Measurements from ENCODE around the gene RAI14. TPM values are rescaled to one million over a fixed set of nuclear protein-coding genes. Genes with fewer than 3 reads are reported as not detected.

RAI14 gene
- total RNA-seq, 3 donors from 2014 or later, result 12.5 to 38.7 (median 22.4) TPM

DNA sequence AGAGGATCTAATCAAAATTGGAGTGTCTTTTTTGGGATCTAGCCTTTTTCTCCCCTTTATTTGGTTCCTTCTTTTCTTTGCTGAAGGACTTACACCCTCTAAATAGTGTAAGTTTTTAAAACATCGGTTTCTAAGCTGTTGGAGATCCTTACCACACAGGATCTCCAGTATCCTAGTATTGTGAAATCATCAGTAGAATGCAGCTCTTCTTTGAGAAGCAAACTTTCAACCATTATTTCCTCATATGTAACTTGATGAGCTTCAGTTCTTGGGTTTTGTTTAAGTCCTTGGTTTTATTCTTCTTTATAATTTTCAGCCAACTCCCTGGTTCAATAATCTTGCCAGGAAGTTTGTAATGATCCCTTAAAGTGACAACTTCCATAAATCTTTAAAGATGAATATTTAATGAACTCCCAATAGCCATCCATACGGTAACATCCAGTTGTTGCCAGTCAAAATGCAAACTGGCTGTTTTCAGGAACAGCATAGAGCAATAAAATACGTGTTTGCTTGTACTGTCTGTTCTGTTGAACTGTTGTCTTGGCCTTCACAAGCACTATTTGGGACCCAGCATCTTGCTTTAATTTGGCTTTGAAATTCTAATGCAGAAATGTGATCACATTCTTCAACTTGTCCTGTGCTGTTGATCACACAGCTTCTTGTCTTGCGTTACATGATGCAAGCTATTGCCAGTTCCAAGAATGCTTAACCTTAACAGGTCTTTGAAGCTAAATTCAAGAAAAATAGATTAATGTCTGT, 148.0 kb downstream of the RAI14 start:
- Histone ChIP-seq H3K27ac (peak overlapping the region; percentile 12 to 32), H3K4me1 (no peaks in the 10 kb centered on the region), H3K4me3 (no peak overlapping the region), H3K9me3 (no peaks in the 10 kb centered on the region), H3K36me3 (no peaks in the 10 kb centered on the region), H3K27me3 (no peaks in the 10 kb centered on the region)
- peak in 2 of 3 donors; percentile 48 to 88 for TF ChIP-seq POLR2AphosphoS5 (IDR thresholded peaks at IDR 0.05)
- TF ChIP-seq POLR2A (IDR thresholded peaks at IDR 0.05), result no peak
- TF ChIP-seq, protein P1, sequence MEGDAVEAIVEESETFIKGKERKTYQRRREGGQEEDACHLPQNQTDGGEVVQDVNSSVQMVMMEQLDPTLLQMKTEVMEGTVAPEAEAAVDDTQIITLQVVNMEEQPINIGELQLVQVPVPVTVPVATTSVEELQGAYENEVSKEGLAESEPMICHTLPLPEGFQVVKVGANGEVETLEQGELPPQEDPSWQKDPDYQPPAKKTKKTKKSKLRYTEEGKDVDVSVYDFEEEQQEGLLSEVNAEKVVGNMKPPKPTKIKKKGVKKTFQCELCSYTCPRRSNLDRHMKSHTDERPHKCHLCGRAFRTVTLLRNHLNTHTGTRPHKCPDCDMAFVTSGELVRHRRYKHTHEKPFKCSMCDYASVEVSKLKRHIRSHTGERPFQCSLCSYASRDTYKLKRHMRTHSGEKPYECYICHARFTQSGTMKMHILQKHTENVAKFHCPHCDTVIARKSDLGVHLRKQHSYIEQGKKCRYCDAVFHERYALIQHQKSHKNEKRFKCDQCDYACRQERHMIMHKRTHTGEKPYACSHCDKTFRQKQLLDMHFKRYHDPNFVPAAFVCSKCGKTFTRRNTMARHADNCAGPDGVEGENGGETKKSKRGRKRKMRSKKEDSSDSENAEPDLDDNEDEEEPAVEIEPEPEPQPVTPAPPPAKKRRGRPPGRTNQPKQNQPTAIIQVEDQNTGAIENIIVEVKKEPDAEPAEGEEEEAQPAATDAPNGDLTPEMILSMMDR (IDR thresholded peaks at IDR 0.05), result no peak
- intact Hi-C loops (cut with DNase I; ENCODE audit: low total_unique reads), result no loop called here
- DNase-seq (ENCODE audit: low spot score in 2 of 2), result no peak

DNA sequence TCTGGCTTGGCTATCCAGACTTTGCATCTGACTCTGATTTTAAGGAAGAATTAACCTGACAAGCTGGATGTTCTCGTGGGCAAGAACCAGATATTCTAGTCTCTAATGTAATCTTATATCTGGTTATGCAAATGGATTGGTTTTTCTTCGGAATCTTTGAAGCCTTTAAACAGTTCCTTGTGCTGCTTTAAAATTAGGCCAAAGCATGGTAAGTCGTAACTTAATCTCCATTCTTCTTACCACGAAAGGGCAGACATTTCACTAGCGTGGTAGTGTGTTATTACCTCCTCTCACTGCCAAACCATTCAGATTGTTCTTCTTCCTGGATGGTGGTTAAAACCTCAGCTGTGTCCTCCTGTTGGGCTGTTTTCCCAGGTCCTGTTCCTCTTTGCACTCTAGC, 148.8 kb downstream of the RAI14 start:
- Histone ChIP-seq H3K36me3 (no peaks in the 10 kb centered on the region), H3K4me3 (no peak overlapping the region), H3K9me3 (no peaks in the 10 kb centered on the region), H3K27me3 (no peaks in the 10 kb centered on the region), H3K27ac (peak overlapping the region; percentile 4 to 12), H3K4me1 (no peaks in the 10 kb centered on the region)
- no peak for TF ChIP-seq POLR2A (IDR thresholded peaks at IDR 0.05)
- intact Hi-C loops (cut with DNase I; ENCODE audit: low total_unique reads), result no loop called here
- DNase-seq (ENCODE audit: low spot score in 2 of 2), result no peak

DNA sequence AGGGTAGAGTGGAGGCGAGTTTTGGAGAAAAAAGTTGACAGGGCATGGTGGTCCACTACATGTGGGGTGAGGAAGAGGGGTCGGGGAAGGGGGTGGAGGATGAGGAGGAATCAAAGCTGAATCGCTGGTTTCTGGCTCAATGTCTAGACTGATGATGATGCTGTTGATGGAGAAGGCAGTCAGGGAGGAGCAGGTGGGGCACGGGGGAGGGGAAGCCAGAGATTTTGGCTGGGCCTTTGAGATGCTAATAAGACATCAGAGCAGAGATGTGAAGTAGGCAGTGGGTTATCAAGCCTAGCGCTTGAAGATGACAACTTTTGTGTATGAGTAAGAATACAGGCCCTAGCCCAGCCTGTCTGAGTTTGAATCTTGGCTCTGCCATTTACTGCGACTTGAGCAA, 150.4 kb downstream of the RAI14 start:
- DNase-seq (ENCODE audit: low spot score in 2 of 2), result no peak
- Histone ChIP-seq H3K27ac (no peak overlapping the region), H3K27me3 (no peaks in the 10 kb centered on the region), H3K4me3 (no peak overlapping the region), H3K4me1 (no peaks in the 10 kb centered on the region), H3K9me3 (no peaks in the 10 kb centered on the region), H3K36me3 (no peaks in the 10 kb centered on the region)
- TF ChIP-seq POLR2AphosphoS5 (IDR thresholded peaks at IDR 0.05), result no peak
- TF ChIP-seq POLR2A (IDR thresholded peaks at IDR 0.05), result no peak
- TF ChIP-seq, protein P1 (IDR thresholded peaks at IDR 0.05), result no peak
- intact Hi-C loops (cut with DNase I; ENCODE audit: low total_unique reads), result no loop called here

DNA sequence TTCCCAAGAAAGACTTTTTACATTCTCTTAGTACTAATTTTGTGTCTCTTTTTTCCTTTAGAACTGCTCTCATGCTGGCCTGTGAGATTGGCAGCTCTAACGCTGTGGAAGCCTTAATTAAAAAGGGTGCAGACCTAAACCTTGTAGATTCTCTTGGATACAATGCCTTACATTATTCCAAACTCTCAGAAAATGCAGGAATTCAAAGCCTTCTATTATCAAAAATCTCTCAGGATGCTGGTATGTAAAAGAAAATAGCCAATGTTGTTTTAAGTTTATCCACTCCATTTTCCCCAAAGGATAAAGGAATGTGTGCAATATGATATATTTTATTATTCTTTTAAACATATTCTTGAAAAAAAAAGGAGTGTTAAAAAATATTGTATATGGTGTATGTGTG, 155.6 kb downstream of the RAI14 start:
- Histone ChIP-seq H3K4me1 (no peaks in the 10 kb centered on the region), H3K4me3 (no peak overlapping the region), H3K27me3 (no peaks in the 10 kb centered on the region), H3K9me3 (no peaks in the 10 kb centered on the region), H3K36me3 (no peaks in the 10 kb centered on the region), H3K27ac (no peak overlapping the region)
- intact Hi-C loops (cut with DNase I; ENCODE audit: low total_unique reads), result no loop called here
- TF ChIP-seq POLR2AphosphoS5 (IDR thresholded peaks at IDR 0.05), result no peak
- TF ChIP-seq POLR2A (IDR thresholded peaks at IDR 0.05), result no peak
- TF ChIP-seq, protein P1 (IDR thresholded peaks at IDR 0.05), result no peak
- DNase-seq (ENCODE audit: low spot score in 2 of 2), result no peak

DNA sequence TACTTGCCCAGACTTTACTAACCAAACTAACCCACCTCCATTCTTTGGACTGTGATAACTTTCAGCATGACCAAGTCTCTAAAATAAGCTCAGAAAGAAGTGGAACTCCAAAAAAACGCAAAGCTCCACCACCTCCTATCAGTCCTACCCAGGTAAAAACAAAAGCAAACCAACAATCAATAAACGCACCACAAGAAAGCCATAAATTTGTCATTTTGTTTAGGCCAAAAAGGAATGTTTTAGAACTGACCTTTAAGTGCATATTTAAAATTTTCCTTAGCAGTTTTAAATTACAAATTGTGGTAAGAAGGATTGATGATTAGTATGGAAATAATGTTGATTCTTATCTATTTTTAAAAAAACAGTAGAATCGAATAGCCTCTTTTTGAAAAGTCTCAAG, 157.4 kb downstream of the RAI14 start:
- no peak for DNase-seq (ENCODE audit: low spot score in 2 of 2)
- TF ChIP-seq, protein P1 (IDR thresholded peaks at IDR 0.05), result no peak
- TF ChIP-seq POLR2AphosphoS5 (IDR thresholded peaks at IDR 0.05) (no peak), POLR2A (IDR thresholded peaks at IDR 0.05) (no peak)
- no peaks in the 10 kb centered on the region for H3K4me1 ChIP-seq
- H3K27ac ChIP-seq, result no peak overlapping the region
- intact Hi-C loops (cut with DNase I; ENCODE audit: low total_unique reads), result no loop called here
- no peaks in the 10 kb centered on the region for H3K36me3 ChIP-seq
- H3K4me3 ChIP-seq, result no peak overlapping the region
- no peaks in the 10 kb centered on the region for H3K27me3 ChIP-seq
- no peaks in the 10 kb centered on the region for H3K9me3 ChIP-seq
